Epithelial cell of prostate (primary cell): ENCODE results near the gene FRMPD3.
A peak's percentile ranks its signal among the peaks of the same experiment; 100 is the strongest.

ENCODE experiments used
- DNase-seq: peaks from one replicate; pipeline ENCODE4 v3.0.0-alpha.2; 2011; ENCODE audit warnings: low read depth, low spot score
- H3K27ac ChIP-seq: fragments of 450-650 bp; 2 replicates; pipeline ENCODE4 v1.5.1; 2017; ENCODE audit warnings: mild to moderate bottlenecking

FRMPD3 gene

DNA sequence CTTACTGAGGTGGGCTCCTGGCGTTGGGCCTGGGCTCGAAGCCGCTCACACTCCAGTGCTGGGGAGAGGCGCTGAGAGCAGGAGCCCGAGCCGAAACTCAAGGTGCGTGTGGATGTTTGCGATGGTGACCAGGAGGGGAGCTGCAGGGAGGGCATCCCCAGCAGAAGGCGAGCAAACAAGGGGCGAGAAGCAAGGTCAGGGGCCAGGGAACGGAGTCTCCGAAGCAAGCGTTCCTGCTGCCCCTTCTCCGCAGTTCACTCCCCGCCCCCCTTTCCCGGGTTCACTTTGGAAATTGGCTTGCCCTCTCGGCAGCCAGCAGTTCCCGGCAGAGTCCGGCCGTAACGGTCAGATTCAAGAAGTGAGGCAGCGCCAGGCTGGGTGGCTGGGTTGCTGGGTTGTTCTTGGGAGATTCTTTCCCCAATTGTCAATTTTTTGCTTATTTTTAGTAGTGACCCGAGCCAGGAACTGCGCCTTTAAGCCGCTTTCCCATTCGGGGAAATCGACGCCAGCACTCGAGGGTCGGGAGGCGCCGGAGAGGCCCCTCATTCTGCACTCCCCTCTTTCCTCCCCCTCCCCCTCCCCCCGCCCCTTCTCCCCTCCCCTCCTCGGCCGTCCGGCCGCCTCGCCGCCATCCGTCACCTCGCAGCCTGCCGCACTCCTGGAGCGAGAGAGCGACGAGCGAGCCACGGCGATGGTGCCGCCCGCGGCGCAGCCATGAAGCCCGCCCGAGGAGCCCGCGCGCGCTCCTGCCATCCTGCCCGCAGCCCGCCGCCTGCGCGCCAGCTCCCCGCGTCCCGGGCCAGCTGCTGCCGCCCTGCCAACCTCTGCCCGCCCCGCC is at the start of gene FRMPD3:
TSS of gene FRMPD3 (plus strand) at position 655 of the 838 bp plus-strand sequence. CDS start 76,937 bp downstream, outside the sequence.
- DNase-seq = no peak
- H3K27ac ChIP-seq = no peak within 1 kb of the TSS

GRCh38 chrX:107420571-107420970 is 28.9 kb upstream of the FRMPD3 start:
- no peak for DNase-seq

DNA sequence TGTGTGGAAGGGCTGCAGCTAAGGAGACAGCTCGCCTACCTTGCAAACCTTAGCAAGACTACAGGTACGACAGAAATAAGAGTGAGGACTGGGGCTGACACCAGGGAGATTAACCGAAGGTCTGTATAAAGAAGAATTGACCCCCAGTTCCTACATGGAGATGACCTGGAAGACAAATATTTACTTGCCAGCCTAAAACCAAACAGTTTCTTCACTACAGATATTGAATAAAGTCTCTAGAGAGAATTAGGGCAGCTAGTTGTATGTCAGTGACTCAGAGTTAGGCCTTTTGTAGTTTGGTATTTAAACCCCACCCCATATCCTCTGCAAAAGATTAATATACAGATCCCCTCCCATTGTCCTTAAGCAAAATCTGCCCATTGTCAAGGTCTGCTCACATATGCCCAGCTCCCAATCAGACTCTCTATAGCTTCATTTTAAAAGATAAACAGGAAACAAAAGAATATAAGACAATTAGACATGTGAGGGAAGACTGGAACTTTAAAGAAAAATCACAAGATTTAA is 28.1 kb upstream of the FRMPD3 start:
- no peak for DNase-seq

More at GRCh38 chrX:107420571-107420970, 28.9 kb upstream of the FRMPD3 start:
- no peak overlapping the region for H3K27ac ChIP-seq

DNA sequence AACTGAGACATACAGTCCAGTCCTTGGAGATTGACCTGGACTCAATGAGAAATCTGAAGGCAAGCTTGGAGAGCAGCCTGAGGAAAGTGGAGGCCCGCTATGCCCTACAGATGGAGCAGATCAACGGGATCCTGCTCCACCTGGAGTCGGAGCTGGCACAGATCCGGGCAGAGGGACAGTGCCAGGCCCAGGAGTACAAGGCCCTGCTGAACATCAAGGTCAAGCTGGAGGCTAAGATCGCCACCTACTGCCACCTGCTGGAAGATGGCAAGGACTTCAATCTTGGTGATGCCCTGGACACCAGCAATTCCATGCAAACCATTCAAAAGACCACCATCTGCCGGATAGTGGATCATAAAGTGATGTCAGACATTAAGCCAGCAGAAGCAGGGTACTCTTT is 20.4 kb upstream of the FRMPD3 start:
- DNase-seq = no peak
- H3K27ac ChIP-seq = no peak overlapping the region

More for the DNA sequence above, 28.1 kb upstream of the FRMPD3 start:
- no peak overlapping the region for H3K27ac ChIP-seq

GRCh38 chrX:107440187-107440586 is 9.3 kb upstream of the FRMPD3 start:
- no peak overlapping the region for H3K27ac ChIP-seq
- no peak for DNase-seq

- no peak for DNase-seq
- no peak overlapping the region for H3K27ac ChIP-seq
Observed at GRCh38 chrX:107440692-107441091, 8.8 kb upstream of the FRMPD3 start.

- no peak for DNase-seq
- H3K27ac ChIP-seq = no peak overlapping the region
Observed at GRCh38 chrX:107442914-107443527, 6.4 kb upstream of the FRMPD3 start.

DNA sequence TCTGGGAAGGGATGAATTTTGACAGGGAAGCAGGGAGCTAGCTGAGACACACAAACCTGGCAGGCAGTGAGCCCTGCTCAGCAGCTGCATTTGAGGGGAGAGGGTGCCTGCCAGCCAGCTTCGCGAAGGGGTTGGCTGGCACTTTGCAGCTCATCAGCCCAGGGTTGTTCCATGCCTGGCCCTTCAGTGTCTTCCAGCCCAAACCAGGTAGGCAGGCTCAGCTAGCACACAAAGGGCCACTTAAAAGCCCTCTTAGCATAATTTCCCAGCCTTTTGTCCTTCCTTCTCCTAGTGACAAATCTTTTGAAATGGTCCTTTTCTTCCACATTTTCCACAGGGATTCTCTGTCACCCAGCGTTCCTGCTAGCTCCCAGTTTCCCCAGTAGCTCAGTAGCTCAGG is 4.3 kb upstream of the FRMPD3 start:
- no peak for DNase-seq
- no peak overlapping the region for H3K27ac ChIP-seq

GRCh38 chrX:107445631-107446030 is 3.8 kb upstream of the FRMPD3 start:
- no peak for DNase-seq
- no peak overlapping the region for H3K27ac ChIP-seq

DNA sequence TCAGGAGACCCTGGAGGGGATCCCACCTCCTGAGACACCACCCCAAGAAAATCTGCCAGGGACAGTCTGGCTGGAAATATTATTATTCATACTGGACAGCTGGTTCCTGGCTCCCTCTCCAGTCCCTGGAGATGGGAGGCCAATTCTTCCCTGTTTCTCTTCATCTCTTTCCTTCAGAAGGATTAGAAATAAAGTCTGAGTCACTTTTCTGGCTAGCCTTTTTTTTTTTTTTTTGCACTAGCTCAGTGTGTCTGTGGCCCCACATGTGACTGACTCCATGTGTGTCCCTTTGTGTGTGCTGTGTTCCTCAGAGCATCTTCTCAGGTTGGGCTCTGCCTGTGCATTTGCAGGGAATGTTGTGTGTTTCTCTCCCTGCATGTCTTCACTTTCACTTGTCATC is 1.8 kb upstream of the FRMPD3 start:
- no peak overlapping the region for H3K27ac ChIP-seq
- no peak for DNase-seq

- no peak for DNase-seq
- no peak overlapping the region for H3K27ac ChIP-seq
Observed at GRCh38 chrX:107448625-107448997, 841 bp upstream of the FRMPD3 start.

GRCh38 chrX:107450823-107451509 is 1.5 kb downstream of the FRMPD3 start:
- no peak for DNase-seq
- H3K27ac ChIP-seq = no peak overlapping the region

GRCh38 chrX:107451731-107452130 is 2.3 kb downstream of the FRMPD3 start:
- H3K27ac ChIP-seq = no peak overlapping the region
- no peak for DNase-seq

DNA sequence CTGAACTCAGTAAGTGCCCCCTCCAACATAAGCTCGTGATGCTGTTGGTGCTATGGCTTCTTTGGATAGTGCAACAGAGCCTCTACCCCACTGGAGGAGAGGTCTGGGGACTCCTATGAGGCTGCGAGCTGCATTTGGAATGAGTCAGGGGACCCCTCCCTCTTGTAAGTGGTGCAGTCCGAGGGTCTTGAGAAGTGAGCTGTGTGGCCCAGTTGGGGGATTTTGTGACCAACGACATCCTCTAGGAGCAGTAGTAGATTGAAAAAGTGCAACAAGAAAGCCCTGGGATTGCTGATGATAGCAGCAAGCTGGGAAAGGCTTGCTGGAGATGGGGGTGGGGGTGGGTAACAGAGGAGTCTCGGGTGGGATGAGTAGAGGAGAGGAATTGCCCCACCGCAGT is 3.1 kb downstream of the FRMPD3 start:
- no peak for DNase-seq
- H3K27ac ChIP-seq = no peak overlapping the region

GRCh38 chrX:107454302-107454701 is 4.8 kb downstream of the FRMPD3 start:
- H3K27ac ChIP-seq = no peak overlapping the region
- DNase-seq = peak; percentile 36

DNA sequence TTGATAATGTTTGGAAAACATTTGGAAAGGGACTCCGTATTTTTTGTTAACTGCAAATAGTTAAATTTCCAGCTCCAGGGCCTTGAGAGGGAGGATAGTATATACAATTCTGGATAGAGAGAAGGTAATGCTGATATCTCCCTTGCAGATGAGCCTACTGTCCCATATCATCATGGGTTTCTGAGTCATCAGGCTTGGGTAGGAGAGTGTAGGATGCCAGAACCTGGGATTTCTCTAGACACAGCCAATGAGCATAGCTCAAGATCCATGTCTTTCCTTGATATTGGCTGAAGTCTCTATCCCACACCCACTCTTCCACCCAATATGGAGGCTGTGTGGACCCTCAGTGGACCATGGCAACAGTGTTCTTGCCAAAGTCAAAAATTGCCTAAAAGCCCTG is 7.8 kb downstream of the FRMPD3 start:
- H3K27ac ChIP-seq = no peak overlapping the region
- no peak for DNase-seq

GRCh38 chrX:107465932-107466620 is 16.6 kb downstream of the FRMPD3 start:
- no peak overlapping the region for H3K27ac ChIP-seq
- no peak for DNase-seq

GRCh38 chrX:107467271-107467670 is 17.8 kb downstream of the FRMPD3 start:
- DNase-seq = no peak
- H3K27ac ChIP-seq = no peak overlapping the region

DNA sequence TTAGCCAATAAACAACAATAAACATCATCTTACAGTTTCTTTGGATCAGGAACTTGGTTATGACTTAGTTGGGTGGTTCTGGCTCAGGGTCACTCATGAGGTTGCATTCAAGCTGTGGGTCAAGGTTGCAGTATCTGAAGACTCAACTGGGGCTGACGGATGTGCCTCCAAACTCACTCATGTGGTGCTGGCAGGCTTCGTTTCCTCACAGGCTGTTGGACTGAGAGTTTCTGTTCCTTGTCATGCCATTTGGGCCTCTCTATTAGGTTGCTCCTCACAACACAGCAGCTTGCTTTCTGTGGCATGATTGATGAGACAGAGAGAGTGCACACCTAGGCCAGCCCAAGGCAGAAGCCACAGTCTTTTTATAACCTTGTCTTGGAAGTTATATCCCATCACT is 20.7 kb downstream of the FRMPD3 start:
- H3K27ac ChIP-seq = no peak overlapping the region
- no peak for DNase-seq

DNA sequence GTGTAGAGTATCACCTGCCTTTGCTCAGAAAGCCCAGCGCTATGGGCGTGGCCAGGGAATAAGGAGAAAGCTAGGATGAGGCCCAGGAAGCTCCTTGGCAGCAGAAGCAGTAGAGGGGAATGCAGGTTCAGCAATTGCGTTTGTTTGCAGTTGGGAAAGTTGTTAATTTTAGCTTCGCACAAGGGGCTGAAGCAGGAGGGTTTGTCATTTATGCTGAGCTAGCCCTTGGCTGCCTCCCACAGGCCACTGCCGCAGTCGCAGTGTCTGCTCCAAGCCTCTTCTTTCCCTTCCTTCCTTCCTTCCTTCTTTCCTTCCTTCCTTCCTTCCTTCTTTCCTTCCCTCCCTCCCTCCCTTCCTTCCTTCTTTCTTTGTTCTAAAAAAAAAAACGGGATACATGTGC is 21.5 kb downstream of the FRMPD3 start:
- H3K27ac ChIP-seq = no peak overlapping the region

More for the DNA sequence above, 21.5 kb downstream of the FRMPD3 start:
- no peak for DNase-seq
